K562 treated with DMSO at 1 percent for 12 hours (cell line): ENCODE measurements around the gene CCDC89. TPM values are rescaled to one million over a fixed set of nuclear protein-coding genes. Genes with fewer than 3 reads are reported as not detected.

Experiments used
- total RNA-seq: library from RNA; unstranded; fragments of 300-600 nt; gene quantifications from 2 replicates; pipeline ENCODE4 v1.2.3, GENCODE V29; 2022; ENCODE audit not compliant: insufficient read depth

CCDC89 gene
- total RNA-seq, result not detected in 2 replicates

GRCh38 chr11:85685820-85686459 lies at the start of gene CCDC89:
TSS of gene CCDC89 (minus strand) at chr11:85686195. CDS start at chr11:85686130, 65 bp downstream.

GRCh38 chr11:85664615-85665481 lies 21.1 kb downstream of the CCDC89 start, which contains the start of gene CREBZF:
TSS of gene CREBZF (minus strand) at chr11:85665129. CDS start at chr11:85664875, 254 bp downstream.

GRCh38 chr11:85647604-85648299 lies 38.2 kb downstream of the CCDC89 start, which contains the start of gene TMEM126A:
TSS of gene TMEM126A (plus strand) at chr11:85647967. CDS start at chr11:85650256, 2,289 bp downstream.

Other genes with a start within 250 kb of the CCDC89 start
- 1.6 TPM in 1 of 2 replicates, not detected in the other for gene DLG2, start 58.9 kb downstream of the CCDC89 start, total RNA-seq
- gene TMEM126B, start 57.6 kb downstream of the CCDC89 start, total RNA-seq, result 65.5 and 96.5 TPM in 2 replicates
- gene TMEM126A, start 38.2 kb downstream of the CCDC89 start, total RNA-seq, result 40.2 and 51.8 TPM in 2 replicates
- 18.1 and 45.3 TPM in 2 replicates for gene CREBZF, start 21.1 kb downstream of the CCDC89 start, total RNA-seq
- 0.56 TPM in 1 of 2 replicates, not detected in the other for gene SYTL2, start 124.9 kb upstream of the CCDC89 start, total RNA-seq
- gene CCDC83, start 169.2 kb upstream of the CCDC89 start, total RNA-seq, result not detected in 2 replicates